ENCODE results near the gene CFAP251. TPM values are rescaled to one million over a fixed set of nuclear protein-coding genes. Genes with fewer than 3 reads are reported as not detected.
A peak's percentile ranks its signal among the peaks of the same experiment; 100 is the strongest.

The CFAP251 gene
- total RNA-seq, 1 experiment from 2014 or later: 10.8 TPM

GRCh38 chr12:121934309-121934664 is 15.9 kb downstream of the CFAP251 start:
- DNase-seq (ENCODE audit: low read depth): no peak
- in situ Hi-C loops (cut with HindIII; ENCODE audit: low pct_unique_long_range_greater_than_20kb, low sequenced_read_pairs): no loop called here

- in situ Hi-C loops (cut with HindIII; ENCODE audit: low pct_unique_long_range_greater_than_20kb, low sequenced_read_pairs): no loop called here
- DNase-seq (ENCODE audit: low read depth): no peak
These were observed 19.3 kb downstream of the CFAP251 start for GRCh38 chr12:121937654-121938053.

GRCh38 chr12:121939186-121939585 is 20.8 kb downstream of the CFAP251 start:
- in situ Hi-C loops (cut with HindIII; ENCODE audit: low pct_unique_long_range_greater_than_20kb, low sequenced_read_pairs): no loop called here

GRCh38 chr12:121939992-121940766 is 21.8 kb downstream of the CFAP251 start:
- in situ Hi-C loops (cut with HindIII; ENCODE audit: low pct_unique_long_range_greater_than_20kb, low sequenced_read_pairs): no loop called here
- DNase-seq (ENCODE audit: low read depth): no peak

More at GRCh38 chr12:121939186-121939585, 20.8 kb downstream of the CFAP251 start:
- DNase-seq (ENCODE audit: low read depth): no peak

GRCh38 chr12:121942145-121942718 is 23.8 kb downstream of the CFAP251 start:
- no peak for DNase-seq (ENCODE audit: low read depth)
- in situ Hi-C loops (cut with HindIII; ENCODE audit: low pct_unique_long_range_greater_than_20kb, low sequenced_read_pairs): no loop called here

GRCh38 chr12:121943926-121944325 is 25.5 kb downstream of the CFAP251 start:
- in situ Hi-C loops (cut with HindIII; ENCODE audit: low pct_unique_long_range_greater_than_20kb, low sequenced_read_pairs): no loop called here

GRCh38 chr12:121946313-121947025 is 28.1 kb downstream of the CFAP251 start:
- no peak for DNase-seq (ENCODE audit: low read depth)
- in situ Hi-C loops (cut with HindIII; ENCODE audit: low pct_unique_long_range_greater_than_20kb, low sequenced_read_pairs): no loop called here

More at GRCh38 chr12:121943926-121944325, 25.5 kb downstream of the CFAP251 start:
- no peak for DNase-seq (ENCODE audit: low read depth)

- in situ Hi-C loops (cut with HindIII; ENCODE audit: low pct_unique_long_range_greater_than_20kb, low sequenced_read_pairs): no loop called here
- DNase-seq (ENCODE audit: low read depth): no peak
These were observed 29.6 kb downstream of the CFAP251 start for GRCh38 chr12:121947981-121948380.

- in situ Hi-C loops (cut with HindIII; ENCODE audit: low pct_unique_long_range_greater_than_20kb, low sequenced_read_pairs): no loop called here
- DNase-seq (ENCODE audit: low read depth): peak; percentile 78
These were observed 31.4 kb downstream of the CFAP251 start for GRCh38 chr12:121949648-121950397.

- no peak for DNase-seq (ENCODE audit: low read depth)
- in situ Hi-C loops (cut with HindIII; ENCODE audit: low pct_unique_long_range_greater_than_20kb, low sequenced_read_pairs): no loop called here
These were observed 34.8 kb downstream of the CFAP251 start for GRCh38 chr12:121953117-121953692.

- in situ Hi-C loops (cut with HindIII; ENCODE audit: low pct_unique_long_range_greater_than_20kb, low sequenced_read_pairs): no loop called here
- DNase-seq (ENCODE audit: low read depth): no peak
These were observed 35.3 kb downstream of the CFAP251 start for GRCh38 chr12:121953695-121954094.

GRCh38 chr12:121955258-121956237 is 37.2 kb downstream of the CFAP251 start:
- in situ Hi-C loops (cut with HindIII; ENCODE audit: low pct_unique_long_range_greater_than_20kb, low sequenced_read_pairs): no loop called here
- peak; percentile 13 for DNase-seq (ENCODE audit: low read depth)

- in situ Hi-C loops (cut with HindIII; ENCODE audit: low pct_unique_long_range_greater_than_20kb, low sequenced_read_pairs): no loop called here
- DNase-seq (ENCODE audit: low read depth): no peak
These were observed 39.6 kb downstream of the CFAP251 start for GRCh38 chr12:121957861-121958515.

GRCh38 chr12:121958541-121959240 is 40.3 kb downstream of the CFAP251 start:
- in situ Hi-C loops (cut with HindIII; ENCODE audit: low pct_unique_long_range_greater_than_20kb, low sequenced_read_pairs): no loop called here
- DNase-seq (ENCODE audit: low read depth): no peak

GRCh38 chr12:121960541-121960940 is 42.1 kb downstream of the CFAP251 start:
- no peak for DNase-seq (ENCODE audit: low read depth)
- in situ Hi-C loops (cut with HindIII; ENCODE audit: low pct_unique_long_range_greater_than_20kb, low sequenced_read_pairs): no loop called here

GRCh38 chr12:121961195-121961879 is 42.9 kb downstream of the CFAP251 start:
- in situ Hi-C loops (cut with HindIII; ENCODE audit: low pct_unique_long_range_greater_than_20kb, low sequenced_read_pairs): no loop called here
- no peak for DNase-seq (ENCODE audit: low read depth)

Data from Caki2 (cell line).